Peyer's patch (tissue), 4 donors: ENCODE measurements around the gene AMBRA1. TPM values are rescaled to one million over a fixed set of nuclear protein-coding genes. Genes with fewer than 3 reads are reported as not detected.

ENCODE experiments used
- DNase-seq, 3 donors: peaks; one replicate each; pipeline ENCODE4 v3.0.0-alpha.2; 2017 to 2019
- H3K27ac ChIP-seq, 4 donors: fragments of 200-600 bp; sonication (generic); one replicate each; pipeline ENCODE4 v1.5.1; 2016 to 2019
- H3K27me3 ChIP-seq, 2 donors: fragments of 200-600 bp; sonication (generic); one replicate each; pipeline ENCODE4 v1.5.1; 2019
- H3K36me3 ChIP-seq, 3 donors: fragments of 200-600 bp; sonication (generic); one replicate each; pipeline ENCODE4 v1.5.1; 2016 to 2019
- H3K4me1 ChIP-seq, 4 donors: fragments of 200-600 bp; sonication (generic); one replicate each; pipeline ENCODE4 v1.5.1; 2016 to 2019
- H3K4me3 ChIP-seq, 4 donors: fragments of 200-600 bp; sonication (generic); 1 replicate in 3 of 4; 2 replicates in 1 of 4; pipeline ENCODE4 v1.5.1; 2016 to 2019; ENCODE audit warnings: mild to moderate bottlenecking in 1 of 4
- H3K9me3 ChIP-seq, 4 donors: fragments of 200-600 bp; sonication (generic); one replicate each; pipeline ENCODE4 v1.5.1; 2016 to 2019; ENCODE audit warnings: mild to moderate bottlenecking in 1 of 4
- POLR2A ChIP-seq, 2 donors: fragments of 450-650 bp; IDR thresholded peaks; one replicate each; pipeline ENCODE4 v1.5.1; 2017; ENCODE audit warnings: antibody characterized with exemption in 2 of 2, mild to moderate bottlenecking in 2 of 2, moderate library complexity in 2 of 2
- total RNA-seq, 4 donors: library from RNA; depleted of rRNA; stranded (reverse); fragments of >200 nt; gene quantifications; one replicate each; pipeline ENCODE4 v1.1.0, GENCODE V29; 2016
- TF ChIP-seq, protein P1 (sequence below), 6 experiments: fragments of 450-650 bp in 4 of 6; fragments of 200-600 bp in 2 of 6; sonication (generic) in 1 of 6; IDR thresholded peaks; one replicate each; pipeline ENCODE4 v1.5.1; 2017 to 2019; ENCODE audit warnings: antibody characterized with exemption in 6 of 6, mild to moderate bottlenecking in 3 of 6, moderate library complexity in 1 of 6

The AMBRA1 gene
- total RNA-seq, 4 donors from 2014 or later, result 28.9 to 61.6 (median 41.6) TPM

GRCh38 chr11:46632502-46632901 is 38.7 kb upstream of the AMBRA1 start:
- TF ChIP-seq POLR2A (IDR thresholded peaks at IDR 0.05), result no peak
- TF ChIP-seq, protein P1, sequence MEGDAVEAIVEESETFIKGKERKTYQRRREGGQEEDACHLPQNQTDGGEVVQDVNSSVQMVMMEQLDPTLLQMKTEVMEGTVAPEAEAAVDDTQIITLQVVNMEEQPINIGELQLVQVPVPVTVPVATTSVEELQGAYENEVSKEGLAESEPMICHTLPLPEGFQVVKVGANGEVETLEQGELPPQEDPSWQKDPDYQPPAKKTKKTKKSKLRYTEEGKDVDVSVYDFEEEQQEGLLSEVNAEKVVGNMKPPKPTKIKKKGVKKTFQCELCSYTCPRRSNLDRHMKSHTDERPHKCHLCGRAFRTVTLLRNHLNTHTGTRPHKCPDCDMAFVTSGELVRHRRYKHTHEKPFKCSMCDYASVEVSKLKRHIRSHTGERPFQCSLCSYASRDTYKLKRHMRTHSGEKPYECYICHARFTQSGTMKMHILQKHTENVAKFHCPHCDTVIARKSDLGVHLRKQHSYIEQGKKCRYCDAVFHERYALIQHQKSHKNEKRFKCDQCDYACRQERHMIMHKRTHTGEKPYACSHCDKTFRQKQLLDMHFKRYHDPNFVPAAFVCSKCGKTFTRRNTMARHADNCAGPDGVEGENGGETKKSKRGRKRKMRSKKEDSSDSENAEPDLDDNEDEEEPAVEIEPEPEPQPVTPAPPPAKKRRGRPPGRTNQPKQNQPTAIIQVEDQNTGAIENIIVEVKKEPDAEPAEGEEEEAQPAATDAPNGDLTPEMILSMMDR (IDR thresholded peaks at IDR 0.05), result no peak
- peaks cover 0 to 53% (median 0%) of the 10 kb centered on the region in 3 donors for H3K36me3 ChIP-seq
- H3K27me3 ChIP-seq, result no peaks in the 10 kb centered on the region
- no peak for DNase-seq
- no peaks in the 10 kb centered on the region for H3K9me3 ChIP-seq
- no peaks in the 10 kb centered on the region for H3K4me1 ChIP-seq
- H3K4me3 ChIP-seq, result no peak overlapping the region
- no peak overlapping the region for H3K27ac ChIP-seq

DNA sequence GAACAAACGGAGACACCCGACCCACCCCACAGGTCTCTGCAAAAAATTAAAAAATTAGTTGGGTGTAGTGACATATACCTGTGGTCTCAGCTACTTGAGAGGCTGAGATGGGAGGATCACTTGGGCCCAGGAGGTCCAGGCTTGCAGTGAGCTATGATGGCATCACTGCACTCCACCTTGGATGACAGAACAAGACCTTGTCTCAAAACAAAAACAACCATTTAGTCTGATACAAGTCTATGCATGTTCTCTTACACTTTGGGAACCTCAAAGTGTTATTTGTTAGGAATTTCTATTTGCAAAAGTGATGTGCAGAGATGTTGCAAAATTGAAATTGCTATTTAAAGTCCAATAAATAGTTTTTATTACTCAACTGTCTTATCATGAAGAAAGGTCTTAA is 37.9 kb upstream of the AMBRA1 start:
- TF ChIP-seq, protein P1 (IDR thresholded peaks at IDR 0.05), result no peak
- TF ChIP-seq POLR2A (IDR thresholded peaks at IDR 0.05), result no peak
- Histone ChIP-seq H3K4me1 (no peaks in the 10 kb centered on the region), H3K9me3 (no peaks in the 10 kb centered on the region), H3K36me3 (peaks cover 0 to 55% (median 0%) of the 10 kb centered on the region in 3 donors), H3K27ac (no peak overlapping the region), H3K4me3 (no peak overlapping the region), H3K27me3 (no peaks in the 10 kb centered on the region)
- DNase-seq, result no peak

GRCh38 chr11:46630237-46630636 is 36.4 kb upstream of the AMBRA1 start:
- Histone ChIP-seq H3K27me3 (no peaks in the 10 kb centered on the region), H3K36me3 (peaks cover 0 to 62% (median 0%) of the 10 kb centered on the region in 3 donors), H3K27ac (no peak overlapping the region), H3K4me1 (no peaks in the 10 kb centered on the region), H3K4me3 (no peak overlapping the region), H3K9me3 (no peaks in the 10 kb centered on the region)
- no peak for TF ChIP-seq POLR2A (IDR thresholded peaks at IDR 0.05)
- TF ChIP-seq, protein P1 (IDR thresholded peaks at IDR 0.05), result no peak
- DNase-seq, result no peak

- no peaks in the 10 kb centered on the region for H3K4me1 ChIP-seq
- no peaks in the 10 kb centered on the region for H3K9me3 ChIP-seq
- no peak overlapping the region for H3K27ac ChIP-seq
- DNase-seq, result no peak
- peaks cover 0 to 65% (median 0%) of the 10 kb centered on the region in 3 donors for H3K36me3 ChIP-seq
- TF ChIP-seq, protein P1 (IDR thresholded peaks at IDR 0.05), result no peak
- TF ChIP-seq POLR2A (IDR thresholded peaks at IDR 0.05), result no peak
- H3K27me3 ChIP-seq, result no peaks in the 10 kb centered on the region
- no peak overlapping the region for H3K4me3 ChIP-seq
These were observed 35.1 kb upstream of the AMBRA1 start for GRCh38 chr11:46628961-46629360.

- DNase-seq, result no peak
- no peak for TF ChIP-seq POLR2A (IDR thresholded peaks at IDR 0.05)
- TF ChIP-seq, protein P1 (IDR thresholded peaks at IDR 0.05), result no peak
These were observed 31.6 kb upstream of the AMBRA1 start for GRCh38 chr11:46625406-46625805.

DNA sequence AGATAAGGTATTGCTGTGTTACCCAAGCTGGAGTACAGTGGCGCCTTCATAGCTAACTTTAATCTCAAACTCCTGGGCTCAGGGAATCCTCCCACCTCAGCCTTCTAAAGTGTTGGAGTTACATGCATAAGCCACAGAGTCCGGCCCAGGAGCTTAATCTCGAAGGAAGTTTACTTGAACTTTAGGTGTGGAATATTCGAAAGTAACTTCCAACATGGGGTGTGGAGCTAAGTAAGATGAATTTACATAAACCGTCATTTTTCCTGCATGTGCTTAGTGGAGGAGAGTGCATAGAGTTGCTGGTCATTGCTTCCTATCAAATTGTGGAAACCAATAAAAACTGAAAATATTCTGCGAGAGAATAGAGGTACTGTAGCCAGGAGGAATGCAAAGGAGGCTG is 25.0 kb upstream of the AMBRA1 start:
- H3K4me1 ChIP-seq, result peaks cover 0 to 32% (median 4%) of the 10 kb centered on the region in 4 donors
- peak overlapping the region in 2 of 4 donors; percentile 19 to 93 for H3K4me3 ChIP-seq
- no peaks in the 10 kb centered on the region for H3K9me3 ChIP-seq
- no peaks in the 10 kb centered on the region for H3K27me3 ChIP-seq
- DNase-seq, result no peak
- H3K27ac ChIP-seq, result no peak overlapping the region
- peaks cover 0 to 34% (median 0%) of the 10 kb centered on the region in 3 donors for H3K36me3 ChIP-seq
- TF ChIP-seq, protein P1 (IDR thresholded peaks at IDR 0.05), result no peak
- TF ChIP-seq POLR2A (IDR thresholded peaks at IDR 0.05), result no peak

More at GRCh38 chr11:46625406-46625805, 31.6 kb upstream of the AMBRA1 start:
- Histone ChIP-seq H3K27ac (no peak overlapping the region), H3K9me3 (no peaks in the 10 kb centered on the region), H3K27me3 (no peaks in the 10 kb centered on the region), H3K4me1 (no peaks in the 10 kb centered on the region), H3K36me3 (peaks cover 0 to 69% (median 0%) of the 10 kb centered on the region in 3 donors), H3K4me3 (no peak overlapping the region)
